ENCODE results near the gene RASGRF1.

RASGRF1 gene

DNA sequence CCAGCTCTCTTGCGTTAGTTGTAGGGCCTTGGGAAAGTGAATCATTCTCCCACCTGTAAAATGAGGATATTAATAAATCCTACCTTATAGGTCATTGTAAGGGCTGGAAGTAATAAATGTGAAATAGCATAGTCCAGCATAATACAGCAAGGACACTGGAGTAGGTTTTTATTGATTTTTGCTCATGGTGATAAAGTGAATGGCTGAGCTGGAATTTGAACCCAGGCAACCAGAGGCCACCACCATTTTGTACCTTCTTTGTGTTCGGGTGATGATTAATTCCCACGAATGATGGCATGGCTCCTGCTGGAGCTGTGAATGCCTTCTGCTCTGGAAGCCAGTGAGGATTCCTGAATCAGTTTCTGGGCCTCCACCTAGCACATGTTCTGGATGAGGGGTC lies 177.6 kb downstream of the RASGRF1 start:
- no peak overlapping the region for H3K4me2 ChIP-seq (ENCODE audit: low read depth, low read length, poor library complexity, severe bottlenecking)
- H3K79me2 ChIP-seq (ENCODE audit: insufficient read depth, low read length), result no peaks in the 10 kb centered on the region
- H3K9me3 ChIP-seq (ENCODE audit: insufficient read depth, low read depth, low read length), result no peaks in the 10 kb centered on the region
- no peak overlapping the region for H3K4me3 ChIP-seq (ENCODE audit: low read length, poor library complexity, severe bottlenecking)
- no peaks in the 10 kb centered on the region for H3F3A ChIP-seq (ENCODE audit: low read depth)
- H3K9me2 ChIP-seq (replicated peaks; ENCODE audit: low read depth, low read length), result no peaks in the 10 kb centered on the region
- TF ChIP-seq, protein P1, sequence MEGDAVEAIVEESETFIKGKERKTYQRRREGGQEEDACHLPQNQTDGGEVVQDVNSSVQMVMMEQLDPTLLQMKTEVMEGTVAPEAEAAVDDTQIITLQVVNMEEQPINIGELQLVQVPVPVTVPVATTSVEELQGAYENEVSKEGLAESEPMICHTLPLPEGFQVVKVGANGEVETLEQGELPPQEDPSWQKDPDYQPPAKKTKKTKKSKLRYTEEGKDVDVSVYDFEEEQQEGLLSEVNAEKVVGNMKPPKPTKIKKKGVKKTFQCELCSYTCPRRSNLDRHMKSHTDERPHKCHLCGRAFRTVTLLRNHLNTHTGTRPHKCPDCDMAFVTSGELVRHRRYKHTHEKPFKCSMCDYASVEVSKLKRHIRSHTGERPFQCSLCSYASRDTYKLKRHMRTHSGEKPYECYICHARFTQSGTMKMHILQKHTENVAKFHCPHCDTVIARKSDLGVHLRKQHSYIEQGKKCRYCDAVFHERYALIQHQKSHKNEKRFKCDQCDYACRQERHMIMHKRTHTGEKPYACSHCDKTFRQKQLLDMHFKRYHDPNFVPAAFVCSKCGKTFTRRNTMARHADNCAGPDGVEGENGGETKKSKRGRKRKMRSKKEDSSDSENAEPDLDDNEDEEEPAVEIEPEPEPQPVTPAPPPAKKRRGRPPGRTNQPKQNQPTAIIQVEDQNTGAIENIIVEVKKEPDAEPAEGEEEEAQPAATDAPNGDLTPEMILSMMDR (conservative IDR thresholded peaks at IDR 0.05; ENCODE audit: low read length), result no peak
- no peak for TF ChIP-seq EZH2phosphoT487 (IDR thresholded peaks at IDR 0.05; ENCODE audit: borderline replicate concordance)
- H3K36me3 ChIP-seq (ENCODE audit: insufficient read depth, low read length), result peaks cover 66% of the 10 kb centered on the region
- H3K27me3 ChIP-seq (ENCODE audit: insufficient read depth, low read length, poor library complexity, severe bottlenecking), result no peaks in the 10 kb centered on the region
- H4K20me1 ChIP-seq (ENCODE audit: insufficient read depth, low read length, poor library complexity, severe bottlenecking), result peaks cover 9% of the 10 kb centered on the region
- no peaks in the 10 kb centered on the region for H3K4me1 ChIP-seq (ENCODE audit: insufficient read depth, low read length, poor library complexity, severe bottlenecking)
- no peak overlapping the region for H3K9ac ChIP-seq (ENCODE audit: low read depth, low read length, poor library complexity, severe bottlenecking)
- no peak overlapping the region for H2AFZ ChIP-seq (ENCODE audit: low read length)

DNA sequence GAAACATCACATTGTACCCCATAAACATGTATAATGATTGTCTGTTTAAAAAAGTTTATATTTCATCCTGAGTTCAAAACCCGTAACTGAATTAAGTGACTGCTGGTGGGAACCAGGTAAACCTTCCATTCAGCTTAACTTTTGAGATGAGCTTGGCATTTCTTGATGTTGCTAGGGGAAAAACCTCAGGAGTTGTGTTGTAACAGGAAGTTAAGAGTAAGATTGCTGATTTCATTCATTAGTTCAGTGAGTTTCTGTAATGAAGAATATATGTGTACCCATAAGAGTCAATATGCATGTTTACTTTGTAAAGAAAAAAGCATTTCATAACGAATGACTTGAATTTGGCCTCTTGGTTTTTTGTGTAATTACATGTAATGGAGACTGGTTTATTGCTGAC lies 178.3 kb downstream of the RASGRF1 start:
- H3K9me2 ChIP-seq (replicated peaks; ENCODE audit: low read depth, low read length), result no peaks in the 10 kb centered on the region
- peaks cover 64% of the 10 kb centered on the region for H3K36me3 ChIP-seq (ENCODE audit: insufficient read depth, low read length)
- H3K4me2 ChIP-seq (ENCODE audit: low read depth, low read length, poor library complexity, severe bottlenecking), result no peak overlapping the region
- H3K4me1 ChIP-seq (ENCODE audit: insufficient read depth, low read length, poor library complexity, severe bottlenecking), result no peaks in the 10 kb centered on the region
- H3F3A ChIP-seq (ENCODE audit: low read depth), result no peaks in the 10 kb centered on the region
- no peak overlapping the region for H3K9ac ChIP-seq (ENCODE audit: low read depth, low read length, poor library complexity, severe bottlenecking)
- H3K4me3 ChIP-seq (ENCODE audit: low read length, poor library complexity, severe bottlenecking), result no peak overlapping the region
- no peaks in the 10 kb centered on the region for H3K9me3 ChIP-seq (ENCODE audit: insufficient read depth, low read depth, low read length)
- no peaks in the 10 kb centered on the region for H3K79me2 ChIP-seq (ENCODE audit: insufficient read depth, low read length)
- peaks cover 9% of the 10 kb centered on the region for H4K20me1 ChIP-seq (ENCODE audit: insufficient read depth, low read length, poor library complexity, severe bottlenecking)
- TF ChIP-seq, protein P1 (conservative IDR thresholded peaks at IDR 0.05; ENCODE audit: low read length), result no peak
- TF ChIP-seq EZH2phosphoT487 (IDR thresholded peaks at IDR 0.05; ENCODE audit: borderline replicate concordance), result no peak
- no peaks in the 10 kb centered on the region for H3K27me3 ChIP-seq (ENCODE audit: insufficient read depth, low read length, poor library complexity, severe bottlenecking)
- no peak overlapping the region for H2AFZ ChIP-seq (ENCODE audit: low read length)

DNA sequence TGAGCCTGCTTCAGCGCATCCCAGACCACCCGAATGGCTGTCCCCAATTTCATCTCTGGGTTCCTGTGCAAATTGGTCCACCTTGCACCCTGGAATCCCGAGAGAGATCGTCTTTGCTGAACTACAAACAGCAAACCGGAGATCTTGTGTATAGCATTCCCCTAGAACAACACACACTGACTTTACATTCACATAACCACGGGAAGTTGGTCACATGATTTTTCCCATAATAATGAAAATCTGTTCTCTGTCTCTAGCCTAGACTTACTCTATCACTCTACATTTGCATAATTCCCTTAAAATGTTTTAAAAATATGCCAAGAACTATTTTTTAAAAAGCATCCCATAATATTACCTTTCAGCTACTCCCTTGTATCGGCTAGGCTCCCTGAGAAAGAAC lies 180.3 kb downstream of the RASGRF1 start:
- Histone ChIP-seq H3K36me3 (ENCODE audit: insufficient read depth, low read length) (peaks cover 75% of the 10 kb centered on the region), H4K20me1 (ENCODE audit: insufficient read depth, low read length, poor library complexity, severe bottlenecking) (peaks cover 15% of the 10 kb centered on the region), H3K9me2 (replicated peaks; ENCODE audit: low read depth, low read length) (no peaks in the 10 kb centered on the region), H3K79me2 (ENCODE audit: insufficient read depth, low read length) (no peaks in the 10 kb centered on the region), H3K27me3 (ENCODE audit: insufficient read depth, low read length, poor library complexity, severe bottlenecking) (no peaks in the 10 kb centered on the region), H3K4me1 (ENCODE audit: insufficient read depth, low read length, poor library complexity, severe bottlenecking) (no peaks in the 10 kb centered on the region), H3K9me3 (ENCODE audit: insufficient read depth, low read depth, low read length) (no peaks in the 10 kb centered on the region), H3F3A (ENCODE audit: low read depth) (no peaks in the 10 kb centered on the region), H2AFZ (ENCODE audit: low read length) (no peak overlapping the region), H3K4me2 (ENCODE audit: low read depth, low read length, poor library complexity, severe bottlenecking) (no peak overlapping the region), H3K9ac (ENCODE audit: low read depth, low read length, poor library complexity, severe bottlenecking) (no peak overlapping the region), H3K4me3 (ENCODE audit: low read length, poor library complexity, severe bottlenecking) (no peak overlapping the region)
- TF ChIP-seq, protein P1 (conservative IDR thresholded peaks at IDR 0.05; ENCODE audit: low read length), result no peak
- no peak for TF ChIP-seq EZH2phosphoT487 (IDR thresholded peaks at IDR 0.05; ENCODE audit: borderline replicate concordance)
